ENCODE measurements around the gene ACTR1A.

Gene ACTR1A

DNA sequence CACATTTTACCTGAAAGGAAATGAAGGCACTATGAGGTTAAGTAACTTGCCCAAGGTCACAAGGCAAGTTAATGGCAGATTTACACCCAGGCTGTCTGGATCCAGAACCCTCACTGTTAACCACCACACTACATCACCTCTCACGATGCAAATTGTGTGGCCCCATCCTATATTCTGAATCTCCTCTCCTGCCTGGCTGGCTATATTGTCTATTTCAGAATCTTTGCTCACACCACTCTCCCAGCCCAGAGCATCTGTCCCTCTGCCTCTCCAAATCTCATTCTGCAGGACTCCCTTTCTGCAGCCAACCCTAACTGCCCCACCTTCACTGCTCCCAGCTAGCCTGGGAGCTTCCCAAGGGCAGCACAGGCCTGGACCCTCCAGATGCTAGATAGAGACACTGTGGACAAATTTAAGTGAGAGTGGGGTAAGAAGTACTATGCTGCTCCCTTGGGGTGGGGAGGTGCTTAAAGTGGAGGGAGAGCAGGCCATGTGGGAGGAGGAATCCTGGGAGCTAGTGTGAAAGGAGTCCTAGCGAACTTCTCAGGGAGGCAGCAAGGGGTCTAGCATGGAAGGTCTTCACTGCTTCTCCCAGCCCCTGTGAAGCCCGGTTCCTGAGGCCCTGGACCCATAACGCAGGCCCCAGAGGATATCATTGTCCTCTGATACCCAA is 70.9 kb downstream of the ACTR1A start:
- peak overlapping the region; percentile 92 for H3K4me3 ChIP-seq (ENCODE audit: low read length)
- peaks cover 26% of the 10 kb centered on the region for H3K4me1 ChIP-seq (ENCODE audit: control insufficient read depth, insufficient read depth, low read length)
- H3K9me3 ChIP-seq (replicated peaks; ENCODE audit: low read length), result no peaks in the 10 kb centered on the region
- H3K27me3 ChIP-seq (ENCODE audit: control insufficient read depth, insufficient read depth, low read length), result no peaks in the 10 kb centered on the region
- H3K9ac ChIP-seq (ENCODE audit: low read depth, low read length), result peak overlapping the region; percentile 97
- no peaks in the 10 kb centered on the region for H3K36me3 ChIP-seq (ENCODE audit: insufficient read depth, low read length)
- H3K4me2 ChIP-seq (ENCODE audit: low read length), result peak overlapping the region; percentile 99

DNA sequence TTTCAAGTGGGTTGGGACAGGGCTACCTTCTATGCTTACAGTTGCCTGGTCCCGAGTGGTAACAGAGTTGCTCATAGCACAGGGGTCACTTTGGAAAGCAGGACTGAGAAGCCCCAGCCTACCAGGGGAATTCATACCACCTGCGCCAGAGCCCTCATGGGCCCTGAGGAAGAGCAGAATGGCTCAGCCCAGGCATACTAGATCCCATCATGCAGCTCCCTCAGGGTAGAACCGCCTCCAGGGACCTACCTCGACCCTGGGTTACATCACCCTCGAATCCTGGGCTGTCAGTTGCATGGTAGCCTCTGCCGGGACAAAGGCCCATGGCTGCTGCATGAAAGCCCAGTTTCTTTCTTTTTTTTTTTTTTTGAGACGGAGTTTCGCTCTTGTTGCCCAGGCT is 73.0 kb downstream of the ACTR1A start:
- peaks cover 8% of the 10 kb centered on the region for H3K36me3 ChIP-seq (ENCODE audit: insufficient read depth, low read length)
- H3K9ac ChIP-seq (ENCODE audit: low read depth, low read length), result no peak overlapping the region
- H3K9me3 ChIP-seq (replicated peaks; ENCODE audit: low read length), result no peaks in the 10 kb centered on the region

More for the DNA sequence above, 73.0 kb downstream of the ACTR1A start:
- Histone ChIP-seq H3K4me3 (ENCODE audit: low read length) (no peak overlapping the region), H3K4me2 (ENCODE audit: low read length) (no peak overlapping the region), H3K4me1 (ENCODE audit: control insufficient read depth, insufficient read depth, low read length) (peaks cover 12% of the 10 kb centered on the region), H3K27me3 (ENCODE audit: control insufficient read depth, insufficient read depth, low read length) (no peaks in the 10 kb centered on the region)

Small RNAs within 50 kb of the gene (small RNA-seq; reads per million reads assigned to genes)
- 910 reads per million, percentile 99 among the genes with 10 or more reads in this experiment for gene MIR146B
